Measurements from ENCODE around the gene SIRT4.
"Not testable (repeated sequence)": the region's sequence is repeated elsewhere in the genome, so short reads cannot be mapped to it uniquely, and the experiment has no call there.

Gene SIRT4

GRCh38 chr12:120283318-120283717, 18.8 kb upstream of the SIRT4 start:
- no peak for DNase-seq

GRCh38 chr12:120284381-120284780, 17.7 kb upstream of the SIRT4 start:
- no peak for DNase-seq

GRCh38 chr12:120286768-120287490, 15.2 kb upstream of the SIRT4 start:
- no peak for DNase-seq

GRCh38 chr12:120287491-120287890, 14.6 kb upstream of the SIRT4 start:
- DNase-seq: no peak

GRCh38 chr12:120290609-120291305, 11.4 kb upstream of the SIRT4 start:
- peak; percentile 32 for DNase-seq

GRCh38 chr12:120292411-120292660, 9.8 kb upstream of the SIRT4 start:
- no peak for DNase-seq

- DNase-seq: peak; percentile 73
Observed at GRCh38 chr12:120292661-120293531, 9.2 kb upstream of the SIRT4 start, which contains the start of gene RNU4-1. Gene RNU4-1, minus strand, starts transcription at chr12:120293237.

GRCh38 chr12:120314220-120314619, 12.1 kb downstream of the SIRT4 start:
- DNase-seq: no peak

GRCh38 chr12:120316798-120317223, 14.7 kb downstream of the SIRT4 start:
- no peak for DNase-seq

- peak; percentile 100 for DNase-seq
Observed at GRCh38 chr12:120317224-120318105, 15.3 kb downstream of the SIRT4 start.

- no peak for DNase-seq
Observed at GRCh38 chr12:120321382-120322202, 19.5 kb downstream of the SIRT4 start.

- no peak for DNase-seq
Observed at GRCh38 chr12:120323772-120324171, 21.7 kb downstream of the SIRT4 start.

- no peak for DNase-seq
Observed at GRCh38 chr12:120324841-120325417, 22.8 kb downstream of the SIRT4 start.

GRCh38 chr12:120327593-120327992, 25.5 kb downstream of the SIRT4 start, which contains the start of gene PLA2G1B:
Gene PLA2G1B, minus strand, starts transcription at chr12:120327779. Its CDS starts 26 bp downstream, at chr12:120327753.
- DNase-seq: no peak

- DNase-seq: no peak
Observed at GRCh38 chr12:120328228-120328627, 26.1 kb downstream of the SIRT4 start.

GRCh38 chr12:120331390-120331789, 29.3 kb downstream of the SIRT4 start:
- DNase-seq: no peak

GRCh38 chr12:120332041-120332440, 29.9 kb downstream of the SIRT4 start:
- DNase-seq: no peak

- DNase-seq: no peak
Observed at GRCh38 chr12:120332523-120332922, 30.4 kb downstream of the SIRT4 start.

GRCh38 chr12:120335447-120335846, 33.3 kb downstream of the SIRT4 start:
- not testable (repeated sequence) for DNase-seq

- not testable (repeated sequence) for DNase-seq
Observed at GRCh38 chr12:120336392-120336791, 34.3 kb downstream of the SIRT4 start.

- DNase-seq: no peak
Observed at GRCh38 chr12:120337730-120338129, 35.6 kb downstream of the SIRT4 start.
